Measurements from ENCODE around the gene PRKG1.

DNA sequence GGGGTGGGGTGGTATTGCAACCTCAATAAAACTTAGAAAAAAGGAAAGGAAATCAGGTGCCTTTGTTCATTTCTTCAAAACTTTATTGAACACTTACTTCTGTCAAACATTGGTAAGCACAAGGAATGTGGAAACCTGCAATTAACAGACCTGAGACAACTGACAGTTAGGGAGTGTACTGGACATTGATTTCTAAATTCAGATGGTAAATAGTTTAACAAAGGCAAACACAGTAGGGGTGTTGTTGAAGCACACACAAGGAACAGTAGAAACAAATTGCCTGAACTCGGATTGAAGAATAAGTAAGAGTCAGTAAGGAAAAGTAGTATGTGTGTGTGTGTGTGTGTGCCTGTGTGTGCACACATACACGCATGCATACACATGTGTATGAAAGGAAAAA lies 516.5 kb downstream of the PRKG1 start:
- TF ChIP-seq, protein P1, sequence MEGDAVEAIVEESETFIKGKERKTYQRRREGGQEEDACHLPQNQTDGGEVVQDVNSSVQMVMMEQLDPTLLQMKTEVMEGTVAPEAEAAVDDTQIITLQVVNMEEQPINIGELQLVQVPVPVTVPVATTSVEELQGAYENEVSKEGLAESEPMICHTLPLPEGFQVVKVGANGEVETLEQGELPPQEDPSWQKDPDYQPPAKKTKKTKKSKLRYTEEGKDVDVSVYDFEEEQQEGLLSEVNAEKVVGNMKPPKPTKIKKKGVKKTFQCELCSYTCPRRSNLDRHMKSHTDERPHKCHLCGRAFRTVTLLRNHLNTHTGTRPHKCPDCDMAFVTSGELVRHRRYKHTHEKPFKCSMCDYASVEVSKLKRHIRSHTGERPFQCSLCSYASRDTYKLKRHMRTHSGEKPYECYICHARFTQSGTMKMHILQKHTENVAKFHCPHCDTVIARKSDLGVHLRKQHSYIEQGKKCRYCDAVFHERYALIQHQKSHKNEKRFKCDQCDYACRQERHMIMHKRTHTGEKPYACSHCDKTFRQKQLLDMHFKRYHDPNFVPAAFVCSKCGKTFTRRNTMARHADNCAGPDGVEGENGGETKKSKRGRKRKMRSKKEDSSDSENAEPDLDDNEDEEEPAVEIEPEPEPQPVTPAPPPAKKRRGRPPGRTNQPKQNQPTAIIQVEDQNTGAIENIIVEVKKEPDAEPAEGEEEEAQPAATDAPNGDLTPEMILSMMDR (IDR thresholded peaks at IDR 0.05) = no peak
- TF ChIP-seq EZH2 (IDR thresholded peaks at IDR 0.05) = no peak
